Measurements from ENCODE around the gene ZNHIT6. TPM values are rescaled to one million over a fixed set of nuclear protein-coding genes. Genes with fewer than 3 reads are reported as not detected.
"Not testable (repeated sequence)": the region's sequence is repeated elsewhere in the genome, so short reads cannot be mapped to it uniquely, and the experiment has no call there.

ZNHIT6 gene
- total RNA-seq, 1 donor from 2014 or later: 8.7 TPM

- no peaks in the 10 kb centered on the region for H3K36me3 ChIP-seq
- no peaks in the 10 kb centered on the region for H3K4me1 ChIP-seq
- H3K9me3 ChIP-seq (replicated peaks): no peaks in the 10 kb centered on the region
- no peak for TF ChIP-seq CTCF (IDR thresholded peaks at IDR 0.05; ENCODE audit: borderline replicate concordance)
- H3K4me3 ChIP-seq: no peak overlapping the region
- DNase-seq: no peak
- intact Hi-C loops (cut with micrococcal nuclease): no loop called here
- H3K27me3 ChIP-seq (ENCODE audit: low read depth): no peaks in the 10 kb centered on the region
- no peak overlapping the region for H3K27ac ChIP-seq (replicated peaks)
These were observed 26.7 kb upstream of the ZNHIT6 start for GRCh38 chr1:85734931-85735330.

GRCh38 chr1:85718678-85719340, 10.6 kb upstream of the ZNHIT6 start:
- H3K4me1 ChIP-seq: no peaks in the 10 kb centered on the region
- intact Hi-C loops (cut with micrococcal nuclease): no loop called here
- H3K9me3 ChIP-seq (replicated peaks): peaks cover 43% of the 10 kb centered on the region
- no peak for TF ChIP-seq CTCF (IDR thresholded peaks at IDR 0.05; ENCODE audit: borderline replicate concordance)
- no peak overlapping the region for H3K27ac ChIP-seq (replicated peaks)
- H3K27me3 ChIP-seq (ENCODE audit: low read depth): no peaks in the 10 kb centered on the region
- H3K4me3 ChIP-seq: no peak overlapping the region
- no peak for DNase-seq
- H3K36me3 ChIP-seq: no peaks in the 10 kb centered on the region

GRCh38 chr1:85714418-85715114, 6.3 kb upstream of the ZNHIT6 start:
- H3K4me1 ChIP-seq; H3K27ac ChIP-seq (replicated peaks); DNase-seq; H3K36me3 ChIP-seq; intact Hi-C loops (cut with micrococcal nuclease); H3K27me3 ChIP-seq (ENCODE audit: low read depth); H3K4me3 ChIP-seq: not testable (repeated sequence)
- peaks cover 14% of the 10 kb centered on the region for H3K9me3 ChIP-seq (replicated peaks)

GRCh38 chr1:85708829-85709227, 595 bp upstream of the ZNHIT6 start:
- DNase-seq: no peak
- Histone ChIP-seq H3K27ac (replicated peaks) (peak overlapping the region; percentile 93), H3K4me3 (peak overlapping the region; percentile 74), H3K27me3 (ENCODE audit: low read depth) (no peaks in the 10 kb centered on the region), H3K9me3 (replicated peaks) (no peaks in the 10 kb centered on the region), H3K36me3 (peaks cover 24% of the 10 kb centered on the region), H3K4me1 (peaks cover 27% of the 10 kb centered on the region)
- intact Hi-C loops (cut with micrococcal nuclease): no loop called here
- TF ChIP-seq CTCF (IDR thresholded peaks at IDR 0.05; ENCODE audit: borderline replicate concordance): no peak

- Histone ChIP-seq H3K27me3 (ENCODE audit: low read depth) (no peaks in the 10 kb centered on the region), H3K4me3 (peak overlapping the region; percentile 74), H3K4me1 (peaks cover 27% of the 10 kb centered on the region), H3K36me3 (peaks cover 31% of the 10 kb centered on the region), H3K9me3 (replicated peaks) (no peaks in the 10 kb centered on the region), H3K27ac (replicated peaks) (peak overlapping the region; percentile 93)
- TF ChIP-seq CTCF (IDR thresholded peaks at IDR 0.05; ENCODE audit: borderline replicate concordance): no peak
- no peak for DNase-seq
- intact Hi-C loops (cut with micrococcal nuclease): no loop called here
These were observed 805 bp downstream of the ZNHIT6 start for GRCh38 chr1:85707267-85707989.
